Astrocyte (in vitro differentiated cells and primary cell): Measurements from ENCODE around the gene DCUN1D3.

Source experiments
- CTCF ChIP-seq: IDR thresholded peaks from 2 replicates; pipeline ENCODE4 v1.5.1; 2011; ENCODE audit warnings: low read depth, mild to moderate bottlenecking, inconsistent platforms, low read length, moderate library complexity; ENCODE audit not compliant: insufficient read depth
- EZH2 ChIP-seq: IDR thresholded peaks from 2 replicates; pipeline ENCODE4 v1.6.1; 2012; ENCODE audit warnings: mild to moderate bottlenecking, low read length, inconsistent platforms; ENCODE audit not compliant: insufficient read depth

- TF ChIP-seq CTCF: no peak
- TF ChIP-seq EZH2: no peak
Observed at GRCh38 chr16:20918486-20919239, 18.5 kb upstream of the DCUN1D3 start.
